GM23338 (cell line): ENCODE measurements around the gene PEAK3. TPM values are rescaled to one million over a fixed set of nuclear protein-coding genes. Genes with fewer than 3 reads are reported as not detected.

Source experiments
- JUNB ChIP-seq: IDR thresholded peaks from one replicate; pipeline ENCODE4 v1.6.1; 2016; ENCODE audit warnings: antibody characterized with exemption; ENCODE audit not compliant: unreplicated experiment
- POLR2AphosphoS5 ChIP-seq: IDR thresholded peaks from 2 replicates; pipeline ENCODE4 v1.6.1; 2016; ENCODE audit warnings: antibody characterized with exemption, low read depth
- REST ChIP-seq: IDR thresholded peaks from one replicate; pipeline ENCODE4 v1.6.1; 2018; ENCODE audit warnings: antibody characterized with exemption; ENCODE audit not compliant: unreplicated experiment
- STAT1 ChIP-seq: IDR thresholded peaks from one replicate; pipeline ENCODE4 v1.6.1; 2016; ENCODE audit warnings: antibody characterized with exemption; ENCODE audit not compliant: unreplicated experiment
- ZNF462 ChIP-seq: fragments of 250-450 bp; sonication (Bioruptor Pico); IDR thresholded peaks from 2 replicates; pipeline ENCODE4 v1.5.0; 2020; ENCODE audit warnings: mild to moderate bottlenecking, moderate library complexity
- polyA plus RNA-seq: library from polyadenylated mRNA; unstranded; fragments of >200 nt; fragmentation: Nextera tagmentation; extraction: Ambion mirVana; gene quantifications from 2 replicates; pipeline ENCODE4 v1.2.1, GENCODE V29; 2016
- total RNA-seq: library from RNA; depleted of rRNA; stranded (reverse); fragments of >200 nt; shearing (Covaris generic); gene quantifications from 2 replicates; pipeline ENCODE4 v1.2.3, GENCODE V29; 2014

PEAK3 gene
- total and polyA plus RNA-seq, 2 experiments from 2014 or later, result not detected

DNA sequence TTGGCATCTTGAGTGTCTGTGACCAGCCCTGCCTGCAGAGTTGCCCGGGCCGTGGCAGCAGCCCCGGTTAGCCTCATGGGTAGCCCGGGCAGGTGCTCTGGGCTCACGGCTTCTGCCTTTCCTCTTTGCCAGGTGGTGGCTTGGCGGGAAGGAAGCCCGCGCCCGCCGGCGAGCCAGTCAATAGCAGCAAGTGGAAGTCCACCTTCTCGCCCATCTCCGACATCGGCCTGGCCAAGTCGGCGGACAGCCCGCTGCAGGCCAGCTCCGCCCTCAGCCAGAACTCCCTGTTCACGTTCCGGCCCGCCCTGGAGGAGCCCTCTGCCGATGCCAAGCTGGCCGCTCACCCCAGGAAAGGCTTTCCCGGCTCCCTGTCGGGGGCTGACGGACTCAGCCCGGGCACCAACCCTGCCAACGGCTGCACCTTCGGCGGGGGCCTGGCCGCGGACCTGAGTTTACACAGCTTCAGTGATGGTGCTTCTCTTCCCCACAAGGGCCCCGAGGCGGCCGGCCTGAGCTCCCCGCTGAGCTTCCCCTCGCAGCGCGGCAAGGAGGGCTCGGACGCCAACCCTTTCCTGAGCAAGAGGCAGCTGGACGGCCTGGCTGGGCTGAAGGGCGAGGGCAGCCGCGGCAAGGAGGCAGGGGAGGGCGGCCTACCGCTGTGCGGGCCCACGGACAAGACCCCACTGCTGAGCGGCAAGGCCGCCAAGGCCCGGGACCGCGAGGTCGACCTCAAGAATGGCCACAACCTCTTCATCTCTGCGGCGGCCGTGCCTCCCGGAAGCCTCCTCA is 55.7 kb downstream of the PEAK3 start (continued):
- TF ChIP-seq ZNF462 (CRISPR knock-in tag), result no peak
- TF ChIP-seq REST, result no peak
- TF ChIP-seq STAT1, result no peak
- TF ChIP-seq JUNB, result no peak
- TF ChIP-seq POLR2AphosphoS5, result no peak
